IPS-20b (cell line): Measurements from ENCODE around the gene STAT5B.
"Not testable (repeated sequence)": the region's sequence is repeated elsewhere in the genome, so short reads cannot be mapped to it uniquely, and the experiment has no call there.

ENCODE experiments used
- H3K27ac ChIP-seq: one replicate; pipeline ENCODE4 v1.5.1; 2013; ENCODE audit warnings: low read length
- H3K27me3 ChIP-seq: 2 replicates; pipeline ENCODE4 v1.6.1; 2013; ENCODE audit warnings: mild to moderate bottlenecking, low read length, inconsistent platforms; ENCODE audit not compliant: insufficient read depth
- H3K36me3 ChIP-seq: 2 replicates; pipeline ENCODE4 v1.6.1; 2013; ENCODE audit warnings: low read depth, mild to moderate bottlenecking, inconsistent platforms, low read length, moderate library complexity; ENCODE audit not compliant: insufficient read depth
- H3K4me1 ChIP-seq: 2 replicates; pipeline ENCODE4 v1.6.1; 2013; ENCODE audit warnings: mild to moderate bottlenecking, control low read depth, inconsistent platforms, low read length, moderate library complexity; ENCODE audit not compliant: insufficient read depth
- H3K4me3 ChIP-seq: 2 replicates; pipeline ENCODE4 v1.5.1; 2013; ENCODE audit warnings: mild to moderate bottlenecking, low read length, inconsistent platforms
- H3K9ac ChIP-seq: 2 replicates; pipeline ENCODE4 v1.6.1; 2013; ENCODE audit warnings: low read depth, mild to moderate bottlenecking, inconsistent platforms, low read length, moderate library complexity
- H3K9me3 ChIP-seq: 2 replicates; pipeline ENCODE4 v1.6.1; 2013; ENCODE audit warnings: mild to moderate bottlenecking, low read depth, low read length, inconsistent platforms; ENCODE audit not compliant: insufficient read depth

Gene STAT5B

DNA sequence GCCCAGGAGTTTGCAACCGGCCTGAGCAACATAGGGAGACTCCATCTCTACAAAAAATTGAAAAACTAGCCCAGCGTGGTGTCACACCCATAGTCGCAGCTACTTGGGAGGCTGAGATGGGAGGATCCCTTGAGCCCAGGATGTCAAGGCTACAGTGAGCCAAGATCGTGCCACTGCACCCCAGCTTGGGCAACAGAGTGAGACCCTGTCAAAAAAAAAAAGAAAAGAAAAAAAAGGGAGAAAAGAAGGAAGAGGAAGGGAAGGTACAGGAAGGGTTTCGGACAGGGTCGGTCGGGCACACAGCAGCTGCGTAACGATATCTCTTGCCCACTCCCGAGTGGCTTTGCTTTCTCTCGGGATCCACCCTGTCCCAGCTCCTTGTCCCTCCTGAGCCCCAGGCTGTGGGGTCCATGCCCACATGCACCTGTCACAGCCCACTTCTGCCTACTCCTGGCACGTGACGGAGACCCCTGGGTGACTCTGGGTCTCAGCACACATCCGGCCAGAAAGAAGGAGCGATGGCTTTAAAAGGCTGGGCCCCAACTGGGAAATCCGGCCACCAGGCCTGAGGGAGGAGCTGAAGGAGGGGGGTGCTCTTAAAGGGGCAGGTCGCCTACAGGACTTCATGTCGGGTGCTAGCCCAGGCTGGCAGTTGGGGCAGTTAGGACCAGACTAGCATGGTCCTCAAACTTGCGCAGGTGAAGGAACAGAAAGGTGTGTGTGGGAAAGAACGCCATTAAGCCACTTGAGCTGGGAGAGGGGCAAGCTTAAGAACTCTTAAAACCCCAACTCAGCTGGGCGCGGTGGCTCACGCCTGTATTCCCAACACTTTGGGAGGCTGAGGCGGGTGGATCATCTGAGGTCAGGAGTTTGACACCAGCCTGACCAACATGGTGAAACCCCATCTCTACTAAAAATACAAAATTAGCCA is 82.0 kb downstream of the STAT5B start, which contains the start of gene GHDC:
TSS of gene GHDC (minus strand) at position 526 of the 931 bp plus-strand sequence. CDS start 913 bp downstream, outside the sequence.
- Histone ChIP-seq H3K27ac (no peak within 1 kb of the TSS), H3K9ac (peak within 1 kb of the TSS; percentile 60), H3K4me1 (no peaks in the 10 kb centered on the region; the same call in 1 of the 2 replicates)

DNA sequence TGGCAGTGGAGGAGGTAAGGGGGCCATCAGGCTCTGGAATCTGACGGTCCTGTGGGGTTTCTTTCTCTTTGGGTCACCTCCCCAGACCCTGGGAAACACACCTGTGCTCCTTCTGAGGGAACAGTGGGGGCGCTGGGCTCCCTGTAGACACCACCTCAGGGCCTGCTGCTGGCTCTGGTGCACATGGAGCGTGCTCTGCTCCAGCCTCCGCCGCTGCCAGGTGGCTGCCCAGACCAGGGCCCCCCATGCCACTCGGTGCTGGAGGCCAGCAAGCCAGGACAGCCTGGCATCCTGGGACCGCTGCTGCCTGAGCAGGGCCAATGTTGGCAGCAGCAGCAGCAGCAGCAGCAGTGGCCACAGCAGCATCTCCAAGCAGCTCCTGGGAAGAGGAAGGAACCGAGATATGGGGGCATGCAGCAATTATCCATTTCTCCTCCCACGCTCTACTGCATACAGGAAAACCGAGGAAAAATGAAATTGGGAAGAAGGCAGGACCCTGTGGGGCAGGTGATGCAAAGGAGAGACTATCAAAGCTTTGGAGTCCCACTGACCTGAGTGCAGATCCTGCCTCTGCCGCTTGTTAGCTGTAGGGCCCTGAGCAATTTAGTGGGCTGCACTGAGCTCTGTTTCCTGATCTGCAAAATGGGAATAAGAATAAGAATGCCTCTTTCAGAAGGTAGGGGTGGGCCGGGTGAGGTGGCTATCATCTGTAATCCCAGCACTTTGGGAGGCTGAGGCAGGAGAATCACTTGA is 82.8 kb downstream of the STAT5B start:
- Histone ChIP-seq H3K4me3 (no peak overlapping the region; the same call in 1 of the 2 replicates), H3K27ac (no peak overlapping the region), H3K9me3 (no peaks in the 10 kb centered on the region), H3K36me3 (no peaks in the 10 kb centered on the region), H3K9ac (peak overlapping the region; percentile 60; the same call in 1 of the 2 replicates), H3K27me3 (no peaks in the 10 kb centered on the region), H3K4me1 (no peaks in the 10 kb centered on the region; the same call in 1 of the 2 replicates)

More for the DNA sequence above, 82.0 kb downstream of the STAT5B start, which contains the start of gene GHDC:
- Histone ChIP-seq H3K4me3 (peak within 1 kb of the TSS; percentile 57), H3K9me3 (no peaks in the 10 kb centered on the region), H3K36me3 (no peaks in the 10 kb centered on the region), H3K27me3 (no peaks in the 10 kb centered on the region)

DNA sequence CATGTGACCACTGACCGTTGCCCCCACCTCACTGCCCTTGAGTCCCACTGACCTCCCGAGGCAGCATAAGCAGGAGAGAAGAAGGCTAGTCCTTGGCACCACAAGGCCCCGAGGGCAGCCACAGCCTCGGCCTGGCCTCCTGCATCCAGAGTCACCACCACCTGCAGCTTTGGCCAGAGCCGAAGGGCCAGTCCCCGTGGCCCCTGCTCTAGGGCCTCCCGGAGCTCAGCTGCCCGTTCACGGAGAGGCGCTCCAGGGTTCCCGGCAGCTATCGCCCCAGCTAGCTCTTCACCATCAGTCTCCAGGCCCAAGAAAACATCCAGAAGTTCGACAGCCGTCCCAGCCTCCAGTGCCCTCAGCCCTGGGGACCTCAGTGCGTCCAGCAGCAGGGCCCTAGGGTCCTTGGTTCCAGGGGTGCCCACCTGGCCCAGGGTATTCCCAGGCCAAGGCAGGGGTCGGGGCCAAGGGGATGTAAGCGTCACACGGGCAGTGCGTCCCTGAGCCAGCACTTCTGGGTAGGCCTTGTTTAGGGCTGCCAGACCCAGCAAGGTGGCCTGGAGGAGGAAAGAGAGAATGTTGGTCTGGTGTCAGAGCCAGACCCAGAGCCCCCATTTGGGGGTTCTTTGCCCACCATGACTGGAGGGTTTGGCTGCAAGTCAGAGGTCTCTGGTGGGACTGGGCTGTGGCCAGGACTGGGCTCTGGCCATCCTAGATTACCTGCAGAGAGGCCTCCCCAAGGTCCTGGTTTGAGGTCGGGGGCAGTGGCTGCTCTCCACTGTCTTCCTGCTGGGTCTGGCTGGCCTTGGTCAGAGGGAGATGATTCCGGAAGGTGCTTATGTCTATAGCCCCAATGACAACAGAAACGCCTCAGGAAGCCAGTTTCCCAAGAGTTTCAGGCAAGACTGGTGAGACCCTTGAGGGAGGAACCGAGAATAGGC is 83.7 kb downstream of the STAT5B start:
- Histone ChIP-seq H3K36me3 (no peaks in the 10 kb centered on the region), H3K9me3 (no peaks in the 10 kb centered on the region), H3K4me1 (no peaks in the 10 kb centered on the region; the same call in 1 of the 2 replicates), H3K9ac (no peak overlapping the region), H3K4me3 (no peak overlapping the region), H3K27me3 (no peaks in the 10 kb centered on the region), H3K27ac (no peak overlapping the region)

DNA sequence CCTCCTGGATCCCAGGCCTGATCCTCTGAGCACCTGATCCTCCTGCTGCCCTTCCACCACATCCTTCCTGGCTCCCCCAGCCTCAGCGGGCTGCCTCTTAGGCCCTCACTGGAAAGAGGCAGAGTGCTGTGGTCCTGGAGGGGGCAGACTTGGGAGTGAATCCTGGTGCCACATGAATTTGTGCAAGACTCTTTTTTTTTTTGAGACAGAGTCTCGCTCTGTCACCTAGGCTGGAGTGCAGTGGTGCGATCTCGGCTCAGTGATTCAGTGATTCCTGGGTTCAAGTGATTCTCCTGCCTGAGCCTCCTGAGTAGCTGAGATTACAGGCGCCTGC is 84.9 kb downstream of the STAT5B start:
- H3K36me3 ChIP-seq, result no peaks in the 10 kb centered on the region
- no peaks in the 10 kb centered on the region; the same call in 1 of the 2 replicates for H3K4me1 ChIP-seq
- H3K9ac ChIP-seq, result no peak overlapping the region
- H3K27ac ChIP-seq, result no peak overlapping the region
- no peaks in the 10 kb centered on the region for H3K9me3 ChIP-seq
- no peaks in the 10 kb centered on the region for H3K27me3 ChIP-seq
- no peak overlapping the region for H3K4me3 ChIP-seq

DNA sequence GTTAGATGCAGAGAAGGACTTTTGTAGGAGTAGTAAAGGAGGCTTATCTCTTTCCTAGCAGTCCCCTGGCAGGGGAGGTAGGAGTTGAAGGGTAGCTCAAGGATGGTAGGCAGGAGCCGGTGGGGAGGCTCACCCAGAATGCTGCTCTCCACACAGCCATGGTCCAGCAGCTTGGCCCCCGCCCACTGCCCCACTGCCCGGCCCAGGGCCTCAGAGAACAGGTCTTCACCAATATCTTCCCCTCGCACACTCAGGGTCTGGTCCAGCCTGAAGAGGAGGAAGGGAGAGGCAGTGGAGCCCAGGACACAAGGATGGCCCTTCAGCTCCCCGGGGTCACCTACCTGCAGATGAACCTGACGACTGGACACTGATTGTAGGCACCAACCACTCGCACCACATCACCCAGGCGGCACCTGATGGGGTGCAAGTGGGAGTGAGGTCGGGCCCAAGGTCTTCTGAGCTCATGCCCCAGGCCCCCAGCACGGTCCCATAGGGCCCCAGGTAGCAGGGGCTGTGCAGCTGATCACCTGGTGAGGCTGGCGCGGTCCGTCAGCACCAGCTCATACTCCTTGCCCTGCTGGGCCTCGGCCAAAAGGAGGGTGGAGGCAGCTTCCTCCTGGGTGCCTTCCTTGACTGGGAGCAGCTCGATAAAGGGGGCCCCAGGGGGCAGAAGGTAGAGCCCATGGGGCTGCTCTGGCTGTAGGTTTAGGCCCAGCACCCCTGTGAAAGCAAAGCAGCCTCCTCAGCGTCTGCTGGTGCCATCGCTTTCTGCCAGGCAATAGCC is 85.5 kb downstream of the STAT5B start:
- Histone ChIP-seq H3K27me3 (peaks cover 5% of the 10 kb centered on the region), H3K36me3 (no peaks in the 10 kb centered on the region), H3K9me3 (no peaks in the 10 kb centered on the region), H3K27ac (no peak overlapping the region), H3K4me1 (no peaks in the 10 kb centered on the region; the same call in 1 of the 2 replicates), H3K9ac (no peak overlapping the region), H3K4me3 (no peak overlapping the region)

DNA sequence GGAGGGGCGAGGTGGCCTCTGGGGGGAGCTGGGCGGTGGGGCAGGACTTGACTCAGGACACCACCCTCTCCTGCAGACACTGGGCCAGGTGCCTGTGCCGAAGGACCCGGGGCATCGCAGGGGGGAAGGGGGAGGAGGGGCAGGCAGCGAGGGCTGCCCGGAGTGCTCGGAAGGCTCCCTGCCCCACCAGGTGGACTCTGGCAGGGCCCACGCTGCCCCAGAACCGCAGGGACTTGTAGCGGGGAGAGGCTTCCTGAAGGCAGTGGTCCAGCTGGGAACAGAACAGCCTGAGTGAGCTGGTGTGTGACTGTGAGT is 86.6 kb downstream of the STAT5B start:
- Histone ChIP-seq H3K4me1 (no peaks in the 10 kb centered on the region; the same call in 1 of the 2 replicates), H3K4me3 (no peak overlapping the region), H3K36me3 (no peaks in the 10 kb centered on the region), H3K27me3 (peaks cover 16% of the 10 kb centered on the region), H3K9me3 (no peaks in the 10 kb centered on the region), H3K27ac (no peak overlapping the region), H3K9ac (no peak overlapping the region)

DNA sequence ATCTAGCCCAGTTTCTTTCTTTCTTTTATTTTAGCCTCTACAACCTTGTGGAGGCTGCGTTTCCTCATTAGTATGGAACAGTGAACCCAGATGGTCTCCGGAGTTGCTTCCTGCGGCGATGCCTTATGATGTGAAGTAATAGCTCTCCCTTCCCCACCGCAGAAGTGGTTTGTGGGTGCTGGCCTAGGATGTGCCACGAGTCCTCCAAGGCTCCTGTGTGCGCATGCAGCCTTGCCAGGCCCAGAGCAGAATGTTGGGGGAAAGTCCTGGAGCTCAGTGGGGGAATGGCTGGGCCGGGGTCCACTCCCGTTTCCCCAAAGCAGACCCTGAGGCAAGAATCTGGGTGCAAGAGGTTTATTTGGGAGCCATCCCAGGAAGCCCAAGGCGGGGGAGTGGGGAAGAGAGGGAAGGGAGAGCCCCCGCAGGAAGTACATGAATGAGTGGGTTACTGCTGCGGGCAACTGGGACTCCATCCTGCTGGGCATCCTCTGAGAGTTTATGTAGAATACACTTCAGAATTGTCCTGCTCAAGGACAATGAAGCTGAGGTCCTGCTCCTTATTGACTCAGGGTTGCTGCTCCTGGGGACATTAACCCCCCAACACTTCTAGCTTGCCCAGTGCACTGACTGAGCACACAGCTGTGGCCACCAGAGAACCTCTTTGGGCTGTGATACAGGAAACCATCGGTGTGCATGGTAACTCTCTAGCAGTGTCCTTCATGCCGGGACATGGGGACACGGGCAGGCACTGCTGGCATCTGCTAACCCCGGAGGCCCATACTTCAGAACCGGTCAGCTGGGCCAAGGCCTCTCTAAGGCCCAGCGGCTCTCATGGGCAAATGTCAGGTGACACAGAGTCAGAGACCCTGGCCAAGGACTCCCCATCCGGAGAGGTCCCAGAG is 87.2 kb downstream of the STAT5B start:
- Histone ChIP-seq H3K4me3 (no peak overlapping the region), H3K27me3 (peaks cover 21% of the 10 kb centered on the region), H3K36me3 (no peaks in the 10 kb centered on the region), H3K9me3 (no peaks in the 10 kb centered on the region), H3K9ac (no peak overlapping the region), H3K4me1 (no peaks in the 10 kb centered on the region; the same call in 1 of the 2 replicates), H3K27ac (no peak overlapping the region)

DNA sequence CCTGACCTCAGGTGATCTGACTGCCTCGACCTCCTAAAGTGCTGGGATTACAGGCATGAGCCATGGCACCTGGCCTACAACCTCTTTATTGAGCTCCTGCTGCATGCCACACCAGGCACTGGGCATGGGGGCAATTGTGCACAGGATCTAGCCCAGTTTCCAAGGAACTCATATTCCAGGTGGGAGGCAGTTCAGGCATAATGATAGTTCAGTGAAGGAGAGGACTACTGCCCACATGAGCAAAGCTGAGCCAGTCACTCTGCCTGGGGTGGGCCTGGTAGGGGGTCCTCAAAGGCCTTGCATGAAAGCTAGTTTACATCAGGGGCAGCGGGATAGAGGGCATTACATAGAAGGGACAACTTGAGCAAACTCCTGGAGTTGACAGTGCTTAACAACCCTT is 88.4 kb downstream of the STAT5B start:
- Histone ChIP-seq H3K4me1 (no peaks in the 10 kb centered on the region), H3K36me3 (no peaks in the 10 kb centered on the region), H3K9ac (no peak overlapping the region), H3K4me3 (no peak overlapping the region), H3K27ac (no peak overlapping the region), H3K27me3 (peaks cover 33% of the 10 kb centered on the region), H3K9me3 (no peaks in the 10 kb centered on the region)

DNA sequence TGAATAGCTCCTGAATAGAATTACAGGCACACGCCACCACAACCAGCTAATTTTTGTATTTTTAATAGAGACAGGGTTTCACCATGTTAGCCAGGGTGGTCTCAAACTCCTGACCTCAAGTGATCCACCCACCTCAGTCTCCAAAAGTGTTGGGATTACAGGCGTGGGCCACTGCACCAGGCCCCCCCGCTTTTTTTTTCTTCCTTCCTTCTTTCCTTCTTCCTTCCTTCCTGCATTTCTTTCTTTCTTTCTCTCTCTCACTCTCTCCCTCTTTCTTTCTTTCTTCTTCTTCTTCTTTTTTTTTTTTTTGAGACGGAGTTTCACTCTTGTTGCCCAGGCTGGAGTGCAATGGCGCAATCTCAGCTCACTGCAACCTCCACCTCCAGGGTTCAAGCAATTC is 90.0 kb downstream of the STAT5B start:
- H3K27ac ChIP-seq, H3K36me3 ChIP-seq, H3K4me1 ChIP-seq, H3K9me3 ChIP-seq, H3K4me3 ChIP-seq, H3K9ac ChIP-seq: not testable (repeated sequence)
- peaks cover 49% of the 10 kb centered on the region for H3K27me3 ChIP-seq

DNA sequence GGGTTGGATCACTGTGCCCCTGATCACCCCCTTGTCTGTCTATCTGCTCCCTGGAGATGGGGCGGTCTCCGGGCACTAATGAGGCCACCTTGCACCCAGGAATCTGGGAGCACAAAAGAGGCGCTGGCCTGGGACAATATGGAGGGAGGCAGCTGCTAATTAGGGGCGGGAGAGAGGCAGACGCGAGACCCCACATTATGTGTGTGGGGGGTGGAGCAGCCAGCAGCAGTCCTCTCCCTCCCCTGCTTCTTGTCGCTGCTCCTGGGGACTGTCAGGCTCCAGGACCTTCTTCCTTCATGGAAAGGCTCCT is 90.6 kb downstream of the STAT5B start:
- no peaks in the 10 kb centered on the region for H3K4me1 ChIP-seq
- no peak overlapping the region for H3K27ac ChIP-seq
- no peaks in the 10 kb centered on the region for H3K9me3 ChIP-seq
- H3K9ac ChIP-seq, result no peak overlapping the region
- H3K4me3 ChIP-seq, result no peak overlapping the region
- peaks cover 55% of the 10 kb centered on the region for H3K27me3 ChIP-seq
- no peaks in the 10 kb centered on the region for H3K36me3 ChIP-seq
